Neural progenitor cell (in vitro differentiated cells): Measurements from ENCODE around the gene ONECUT1. TPM values are rescaled to one million over a fixed set of nuclear protein-coding genes. Genes with fewer than 3 reads are reported as not detected.
A peak's percentile ranks its signal among the peaks of the same experiment; 100 is the strongest.

Experiments used
- DNase-seq: peaks from one replicate; pipeline ENCODE4 v3.0.0-alpha.2; 2016; ENCODE audit warnings: low spot score
- H2AFZ ChIP-seq: fragments of 200-600 bp; sonication (generic); replicated peaks from 2 replicates; pipeline ENCODE4 v1.6.1; 2016; ENCODE audit warnings: antibody characterized with exemption
- H3F3A ChIP-seq: fragments of 200-600 bp; sonication (generic); 2 replicates; pipeline ENCODE4 v1.6.1; 2016; ENCODE audit warnings: antibody characterized with exemption, low read depth
- H3K27ac ChIP-seq: fragments of 200-600 bp; sonication (generic); 2 replicates; pipeline ENCODE4 v1.5.1; 2016; ENCODE audit warnings: mild to moderate bottlenecking
- H3K27me3 ChIP-seq: fragments of 200-600 bp; sonication (generic); 2 replicates; pipeline ENCODE4 v1.6.1; 2016; ENCODE audit warnings: mild to moderate bottlenecking, moderate library complexity
- H3K36me3 ChIP-seq: fragments of 200-600 bp; sonication (generic); 2 replicates; pipeline ENCODE4 v1.5.1; 2016
- H3K4me1 ChIP-seq: fragments of 200-600 bp; sonication (generic); 2 replicates; pipeline ENCODE4 v1.6.1; 2016; ENCODE audit warnings: mixed run types
- H3K4me2 ChIP-seq: fragments of 200-600 bp; sonication (generic); 2 replicates; pipeline ENCODE4 v1.6.1; 2016
- H3K4me3 ChIP-seq: fragments of 200-600 bp; sonication (generic); 2 replicates; pipeline ENCODE4 v1.5.1; 2016
- H3K79me2 ChIP-seq: fragments of 200-600 bp; sonication (generic); 2 replicates; pipeline ENCODE4 v1.6.1; 2016; ENCODE audit warnings: low read depth
- H3K9ac ChIP-seq: fragments of 200-600 bp; sonication (generic); 2 replicates; pipeline ENCODE4 v1.6.1; 2016
- H3K9me3 ChIP-seq: fragments of 200-600 bp; sonication (generic); 2 replicates; pipeline ENCODE4 v1.5.1; 2016; ENCODE audit warnings: low read depth
- H4K20me1 ChIP-seq: fragments of 200-600 bp; sonication (generic); 2 replicates; pipeline ENCODE4 v1.6.1; 2016; ENCODE audit warnings: low read depth
- H3K27ac Mint-ChIP-seq: 3 replicates; pipeline ENCODE4 v1.8.0; 2021; ENCODE audit warnings: mixed read lengths
- H3K27me3 Mint-ChIP-seq: 2 replicates; pipeline ENCODE4 v1.8.0; 2022; ENCODE audit warnings: low read depth, mild to moderate bottlenecking, inconsistent platforms, moderate library complexity, mixed read lengths; ENCODE audit not compliant: insufficient read depth
- H3K36me3 Mint-ChIP-seq: 3 replicates; pipeline ENCODE4 v1.8.0; 2021; ENCODE audit warnings: mixed read lengths
- H3K4me1 Mint-ChIP-seq: 3 replicates; pipeline ENCODE4 v1.8.0; 2021; ENCODE audit warnings: mixed read lengths
- H3K4me3 Mint-ChIP-seq: 3 replicates; pipeline ENCODE4 v1.8.0; 2021; ENCODE audit warnings: mild to moderate bottlenecking, moderate library complexity, mixed read lengths
- H3K9me3 Mint-ChIP-seq: 3 replicates; pipeline ENCODE4 v1.8.0; 2020; ENCODE audit warnings: mixed read lengths
- EZH2 ChIP-seq: fragments of 200-600 bp; sonication (generic); IDR thresholded peaks from 2 replicates; pipeline ENCODE4 v1.6.1; 2017; ENCODE audit warnings: antibody characterized with exemption, mild to moderate bottlenecking, moderate library complexity
- EZH2phosphoT487 ChIP-seq: fragments of 200-600 bp; sonication (generic); IDR thresholded peaks from 2 replicates; pipeline ENCODE4 v1.6.1; 2017; ENCODE audit warnings: antibody characterized with exemption
- total RNA-seq: library from RNA; depleted of rRNA; stranded (reverse); fragments of >200 nt; gene quantifications from 2 replicates; pipeline ENCODE4 v1.2.3, GENCODE V29; 2015; ENCODE audit warnings: low replicate concordance
- TF ChIP-seq, protein P1 (sequence below): fragments of 200-600 bp; sonication (generic); IDR thresholded peaks from 2 replicates; pipeline ENCODE4 v1.5.1; 2017; ENCODE audit warnings: antibody characterized with exemption, mild to moderate bottlenecking

ONECUT1 gene
- total RNA-seq, 1 donor from 2014 or later, result 1.5 TPM

DNA sequence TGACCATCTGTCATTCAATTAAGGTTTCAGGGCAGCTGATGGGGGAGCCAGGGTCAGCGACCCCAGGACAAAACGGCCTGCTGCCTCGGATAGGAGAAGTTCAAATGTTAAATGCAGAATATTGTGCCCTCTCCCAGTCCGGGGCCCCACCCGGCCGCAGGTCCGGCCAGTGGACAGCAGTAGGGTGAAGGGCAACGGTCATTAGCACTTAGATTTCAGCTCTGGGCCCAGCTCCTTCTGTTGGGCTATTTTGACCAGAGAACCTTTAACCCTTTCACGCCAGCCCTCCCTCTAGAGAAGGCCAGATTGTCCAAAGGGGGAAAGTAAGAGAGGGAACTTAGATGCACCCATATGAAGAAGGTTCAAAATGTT, 16.1 kb upstream of the ONECUT1 start:
- Histone ChIP-seq H4K20me1 (peaks cover 24% of the 10 kb centered on the region), H2AFZ (peak overlapping the region; percentile 72), H3K79me2 (no peaks in the 10 kb centered on the region), H3K4me2 (peak overlapping the region; percentile 97), H3K27ac (no peak overlapping the region), H3K4me3 (peak overlapping the region; percentile 54), H3K4me1 (peaks cover 23% of the 10 kb centered on the region), H3F3A (peaks cover 31% of the 10 kb centered on the region), H3K27me3 (peaks cover 85% of the 10 kb centered on the region), H3K9ac (no peak overlapping the region), H3K36me3 (no peaks in the 10 kb centered on the region), H3K9me3 (no peaks in the 10 kb centered on the region)
- H3K27me3 Mint-ChIP-seq, result peaks cover 37% of the 10 kb centered on the region
- no peaks in the 10 kb centered on the region for H3K36me3 Mint-ChIP-seq
- H3K9me3 Mint-ChIP-seq, result no peaks in the 10 kb centered on the region
- TF ChIP-seq EZH2 (peak; percentile 55), EZH2phosphoT487 (no peak)
- H3K4me3 Mint-ChIP-seq, result no peak overlapping the region
- peaks cover 24% of the 10 kb centered on the region for H3K4me1 Mint-ChIP-seq
- no peak overlapping the region for H3K27ac Mint-ChIP-seq
- DNase-seq, result no peak

- H3K4me1 Mint-ChIP-seq, result peaks cover 28% of the 10 kb centered on the region
- peaks cover 23% of the 10 kb centered on the region for H3K4me1 ChIP-seq
- H3K4me3 Mint-ChIP-seq, result peak overlapping the region; percentile 69
- no peaks in the 10 kb centered on the region for H3K36me3 ChIP-seq
- H4K20me1 ChIP-seq, result peaks cover 24% of the 10 kb centered on the region
- H3K27me3 ChIP-seq, result peaks cover 92% of the 10 kb centered on the region
- H3K79me2 ChIP-seq, result no peaks in the 10 kb centered on the region
- H3K9me3 ChIP-seq, result no peaks in the 10 kb centered on the region
- peak overlapping the region; percentile 72 for H2AFZ ChIP-seq
- no peak overlapping the region for H3K27ac Mint-ChIP-seq
- peak; percentile 87 for DNase-seq
- H3K9me3 Mint-ChIP-seq, result no peaks in the 10 kb centered on the region
- peaks cover 41% of the 10 kb centered on the region for H3K27me3 Mint-ChIP-seq
- H3F3A ChIP-seq, result peaks cover 31% of the 10 kb centered on the region
- no peak overlapping the region for H3K9ac ChIP-seq
- no peak overlapping the region for H3K27ac ChIP-seq
- TF ChIP-seq EZH2 (peak; percentile 72), EZH2phosphoT487 (peak; percentile 44)
- TF ChIP-seq, protein P1, sequence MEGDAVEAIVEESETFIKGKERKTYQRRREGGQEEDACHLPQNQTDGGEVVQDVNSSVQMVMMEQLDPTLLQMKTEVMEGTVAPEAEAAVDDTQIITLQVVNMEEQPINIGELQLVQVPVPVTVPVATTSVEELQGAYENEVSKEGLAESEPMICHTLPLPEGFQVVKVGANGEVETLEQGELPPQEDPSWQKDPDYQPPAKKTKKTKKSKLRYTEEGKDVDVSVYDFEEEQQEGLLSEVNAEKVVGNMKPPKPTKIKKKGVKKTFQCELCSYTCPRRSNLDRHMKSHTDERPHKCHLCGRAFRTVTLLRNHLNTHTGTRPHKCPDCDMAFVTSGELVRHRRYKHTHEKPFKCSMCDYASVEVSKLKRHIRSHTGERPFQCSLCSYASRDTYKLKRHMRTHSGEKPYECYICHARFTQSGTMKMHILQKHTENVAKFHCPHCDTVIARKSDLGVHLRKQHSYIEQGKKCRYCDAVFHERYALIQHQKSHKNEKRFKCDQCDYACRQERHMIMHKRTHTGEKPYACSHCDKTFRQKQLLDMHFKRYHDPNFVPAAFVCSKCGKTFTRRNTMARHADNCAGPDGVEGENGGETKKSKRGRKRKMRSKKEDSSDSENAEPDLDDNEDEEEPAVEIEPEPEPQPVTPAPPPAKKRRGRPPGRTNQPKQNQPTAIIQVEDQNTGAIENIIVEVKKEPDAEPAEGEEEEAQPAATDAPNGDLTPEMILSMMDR, result peak; percentile 52
- H3K4me3 ChIP-seq, result peak overlapping the region; percentile 54
- H3K36me3 Mint-ChIP-seq, result no peaks in the 10 kb centered on the region
- H3K4me2 ChIP-seq, result peak overlapping the region; percentile 97
Measured at GRCh38 chr15:52805351-52806283, 15.5 kb upstream of the ONECUT1 start.

DNA sequence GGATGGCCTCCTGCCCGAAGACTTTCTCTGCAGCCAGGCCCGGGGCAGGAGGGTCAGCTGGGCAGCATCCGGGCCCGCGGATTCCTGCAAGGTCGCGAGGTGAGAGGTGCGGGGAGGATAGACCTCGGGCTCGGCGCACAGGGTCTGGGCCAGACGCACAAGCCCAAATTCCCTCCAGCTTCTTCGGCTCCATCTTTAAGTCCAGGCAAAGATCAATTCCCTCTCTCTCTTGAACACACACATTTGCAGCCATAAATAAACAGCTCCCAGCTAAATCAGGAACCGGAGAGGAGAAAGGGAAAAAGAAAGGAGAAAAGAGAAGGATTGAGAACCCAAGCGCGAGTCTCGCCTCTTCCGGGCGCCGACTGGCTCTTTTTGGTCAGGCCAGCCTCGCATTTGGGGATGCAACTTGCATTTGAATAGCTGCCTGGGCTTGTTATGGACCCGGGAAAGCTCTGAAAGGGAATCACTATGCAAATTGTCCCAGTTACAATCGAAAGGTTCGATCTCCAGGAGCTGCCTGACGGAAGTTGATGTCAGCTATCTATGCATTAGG, 14.5 kb upstream of the ONECUT1 start:
- Mint-ChIP-seq H3K27me3 (peaks cover 50% of the 10 kb centered on the region), H3K27ac (no peak overlapping the region), H3K4me3 (peak overlapping the region; percentile 81), H3K4me1 (peaks cover 34% of the 10 kb centered on the region), H3K9me3 (no peaks in the 10 kb centered on the region), H3K36me3 (no peaks in the 10 kb centered on the region)
- peak overlapping the region; percentile 54 for H3K4me3 ChIP-seq
- H3K4me1 ChIP-seq, result peaks cover 23% of the 10 kb centered on the region
- H3K79me2 ChIP-seq, result no peaks in the 10 kb centered on the region
- peak overlapping the region; percentile 97 for H3K4me2 ChIP-seq
- TF ChIP-seq, protein P1, result no peak
- no peak for TF ChIP-seq EZH2phosphoT487
- TF ChIP-seq EZH2, result no peak
- H3K36me3 ChIP-seq, result no peaks in the 10 kb centered on the region
- H3K9me3 ChIP-seq, result no peaks in the 10 kb centered on the region
- H3F3A ChIP-seq, result peaks cover 31% of the 10 kb centered on the region
- peaks cover 100% of the 10 kb centered on the region for H3K27me3 ChIP-seq
- peak; percentile 57 for DNase-seq
- H3K9ac ChIP-seq, result no peak overlapping the region
- no peak overlapping the region for H3K27ac ChIP-seq
- H2AFZ ChIP-seq, result peak overlapping the region; percentile 63
- peaks cover 24% of the 10 kb centered on the region for H4K20me1 ChIP-seq
